GM12801 (cell line): Measurements from ENCODE around the gene CC2D2B.

Experiments
- TF ChIP-seq, protein P1 (sequence below): IDR thresholded peaks from one replicate; pipeline ENCODE4 v1.5.1; 2011; ENCODE audit warnings: control low read depth; ENCODE audit not compliant: insufficient read length; ENCODE audit errors: extremely low read depth

Gene CC2D2B

DNA sequence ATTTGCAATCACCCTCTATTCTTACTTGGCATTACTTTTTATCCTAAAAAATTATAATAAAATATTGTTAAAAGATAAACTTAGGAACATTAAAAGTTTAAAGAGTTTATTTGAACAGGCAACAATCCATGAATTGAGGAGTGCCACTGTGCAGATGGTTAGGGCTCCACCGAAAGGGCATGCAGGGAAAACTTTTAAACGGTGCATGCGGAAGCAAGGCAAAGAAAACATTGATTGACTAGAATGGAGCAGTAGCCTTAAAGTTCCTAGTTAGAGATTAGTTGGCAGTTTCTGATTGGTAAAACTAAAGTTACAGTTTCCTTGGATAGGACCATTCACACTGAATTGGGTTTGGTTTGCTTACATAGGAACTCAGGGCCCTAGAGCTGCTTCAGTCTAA lies 17.3 kb downstream of the CC2D2B start:
- TF ChIP-seq, protein P1, sequence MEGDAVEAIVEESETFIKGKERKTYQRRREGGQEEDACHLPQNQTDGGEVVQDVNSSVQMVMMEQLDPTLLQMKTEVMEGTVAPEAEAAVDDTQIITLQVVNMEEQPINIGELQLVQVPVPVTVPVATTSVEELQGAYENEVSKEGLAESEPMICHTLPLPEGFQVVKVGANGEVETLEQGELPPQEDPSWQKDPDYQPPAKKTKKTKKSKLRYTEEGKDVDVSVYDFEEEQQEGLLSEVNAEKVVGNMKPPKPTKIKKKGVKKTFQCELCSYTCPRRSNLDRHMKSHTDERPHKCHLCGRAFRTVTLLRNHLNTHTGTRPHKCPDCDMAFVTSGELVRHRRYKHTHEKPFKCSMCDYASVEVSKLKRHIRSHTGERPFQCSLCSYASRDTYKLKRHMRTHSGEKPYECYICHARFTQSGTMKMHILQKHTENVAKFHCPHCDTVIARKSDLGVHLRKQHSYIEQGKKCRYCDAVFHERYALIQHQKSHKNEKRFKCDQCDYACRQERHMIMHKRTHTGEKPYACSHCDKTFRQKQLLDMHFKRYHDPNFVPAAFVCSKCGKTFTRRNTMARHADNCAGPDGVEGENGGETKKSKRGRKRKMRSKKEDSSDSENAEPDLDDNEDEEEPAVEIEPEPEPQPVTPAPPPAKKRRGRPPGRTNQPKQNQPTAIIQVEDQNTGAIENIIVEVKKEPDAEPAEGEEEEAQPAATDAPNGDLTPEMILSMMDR, result no peak

DNA sequence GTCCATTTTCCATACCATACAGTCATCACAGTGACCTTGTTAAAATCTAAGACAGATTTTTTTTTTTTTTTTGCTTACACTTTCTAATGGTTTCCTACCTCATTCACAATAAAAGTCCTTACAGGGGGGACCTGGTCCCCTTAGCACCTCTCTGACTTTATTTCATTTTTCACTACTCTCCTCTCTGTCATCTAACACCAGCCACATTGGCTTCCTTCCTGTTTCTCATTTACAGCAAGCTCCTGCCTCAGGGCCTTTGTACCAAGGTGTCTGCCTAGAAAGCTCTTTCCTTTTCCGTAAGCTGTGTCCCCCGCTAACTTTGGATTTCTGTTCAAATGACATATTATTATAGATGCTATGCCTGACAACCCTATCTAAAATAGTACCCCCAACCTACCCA lies 27.7 kb downstream of the CC2D2B start:
- TF ChIP-seq, protein P1, result no peak

- TF ChIP-seq, protein P1, result no peak
These were observed 33.3 kb downstream of the CC2D2B start for GRCh38 chr10:95941115-95941514.

- TF ChIP-seq, protein P1, result no peak
These were observed 55.6 kb downstream of the CC2D2B start for GRCh38 chr10:95963202-95963990.

DNA sequence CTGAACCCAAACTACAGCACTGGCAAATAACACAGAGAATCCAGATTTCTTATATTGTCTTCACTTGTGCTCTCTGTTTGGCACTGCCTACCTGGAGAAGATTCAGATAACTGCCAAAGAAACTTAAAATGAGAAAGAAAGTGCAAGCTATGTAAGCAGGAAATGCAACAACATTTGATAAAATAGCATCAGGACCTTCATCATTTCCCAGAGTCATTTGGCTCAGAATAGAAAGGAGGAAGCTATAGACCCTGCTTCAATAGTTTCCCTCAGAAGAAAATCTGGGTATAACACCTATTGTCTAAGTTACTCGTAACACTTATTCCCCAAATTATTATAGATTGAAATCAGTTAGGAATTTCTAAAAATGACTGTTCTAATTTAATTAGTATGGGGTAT lies 56.2 kb downstream of the CC2D2B start:
- TF ChIP-seq, protein P1, result no peak

- TF ChIP-seq, protein P1, result no peak
These were observed 57.0 kb downstream of the CC2D2B start for GRCh38 chr10:95964756-95965155.

GRCh38 chr10:95976362-95977229 lies 68.8 kb downstream of the CC2D2B start:
- TF ChIP-seq, protein P1, result no peak
